Uterus (tissue), 2 donors: ENCODE measurements around the gene IL1RAPL2.

Experiments used
- CTCF ChIP-seq, 4 experiments: fragments of 200-600 bp in 2 of 4; fragments of 450-650 bp in 2 of 4; sonication (generic) in 2 of 4; IDR thresholded peaks; one replicate each; pipeline ENCODE4 v1.5.1; 2016 to 2019; ENCODE audit warnings: antibody characterized with exemption in 4 of 4, mild to moderate bottlenecking in 2 of 4, moderate library complexity in 1 of 4
- POLR2A ChIP-seq, 2 donors: fragments of 450-650 bp; IDR thresholded peaks; one replicate each; pipeline ENCODE4 v1.6.1; 2016; ENCODE audit warnings: antibody characterized with exemption in 2 of 2, mild to moderate bottlenecking in 1 of 2, moderate library complexity in 1 of 2

GRCh38 chrX:105781804-105782203 lies 1215.8 kb downstream of the IL1RAPL2 start:
- TF ChIP-seq POLR2A (IDR thresholded peaks at IDR 0.05) (no peak), CTCF (IDR thresholded peaks at IDR 0.05) (no peak)
